ENCODE measurements around the gene ASB15.
A peak's percentile ranks its signal among the peaks of the same experiment; 100 is the strongest.

Gene ASB15

GRCh38 chr7:123612024-123612423 lies 10.4 kb downstream of the ASB15 start:
- POLR2A ChIA-PET, result no interaction called here
- no peak for DNase-seq (ENCODE audit: extremely low spot score)
- CTCF ChIA-PET, result no interaction called here
- TF ChIP-seq ELF4 (IDR thresholded peaks at IDR 0.05), result no peak
- TF ChIP-seq CTBP1 (IDR thresholded peaks at IDR 0.05; ENCODE audit: borderline replicate concordance), result no peak
- TF ChIP-seq ARNT (IDR thresholded peaks at IDR 0.05), result no peak
- TF ChIP-seq LEF1 (IDR thresholded peaks at IDR 0.05; ENCODE audit: borderline replicate concordance), result no peak
- TF ChIP-seq L3MBTL2 (conservative IDR thresholded peaks at IDR 0.05), result no peak
- TF ChIP-seq BHLHE40 (IDR thresholded peaks at IDR 0.05; ENCODE audit: borderline replicate concordance), result no peak
- no peak for TF ChIP-seq SP1 (IDR thresholded peaks at IDR 0.05)
- TF ChIP-seq NFRKB (IDR thresholded peaks at IDR 0.05), result no peak
- TF ChIP-seq, protein P1, sequence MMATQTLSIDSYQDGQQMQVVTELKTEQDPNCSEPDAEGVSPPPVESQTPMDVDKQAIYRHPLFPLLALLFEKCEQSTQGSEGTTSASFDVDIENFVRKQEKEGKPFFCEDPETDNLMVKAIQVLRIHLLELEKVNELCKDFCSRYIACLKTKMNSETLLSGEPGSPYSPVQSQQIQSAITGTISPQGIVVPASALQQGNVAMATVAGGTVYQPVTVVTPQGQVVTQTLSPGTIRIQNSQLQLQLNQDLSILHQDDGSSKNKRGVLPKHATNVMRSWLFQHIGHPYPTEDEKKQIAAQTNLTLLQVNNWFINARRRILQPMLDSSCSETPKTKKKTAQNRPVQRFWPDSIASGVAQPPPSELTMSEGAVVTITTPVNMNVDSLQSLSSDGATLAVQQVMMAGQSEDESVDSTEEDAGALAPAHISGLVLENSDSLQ (IDR thresholded peaks at IDR 0.05), result no peak
- TF ChIP-seq SUZ12 (IDR thresholded peaks at IDR 0.05), result no peak
- no peak for TF ChIP-seq FOXM1 (IDR thresholded peaks at IDR 0.05; ENCODE audit: borderline replicate concordance)
- no peak for TF ChIP-seq ZNF384 (IDR thresholded peaks at IDR 0.05)
- no peak for TF ChIP-seq FOXK2 (IDR thresholded peaks at IDR 0.05)
- no peak for TF ChIP-seq HDGF (IDR thresholded peaks at IDR 0.05; ENCODE audit: borderline replicate concordance)
- TF ChIP-seq TARDBP (IDR thresholded peaks at IDR 0.05), result no peak
- no peak for TF ChIP-seq FOXA1 (IDR thresholded peaks at IDR 0.05)

- TF ChIP-seq L3MBTL2 (conservative IDR thresholded peaks at IDR 0.05) (no peak), SUZ12 (IDR thresholded peaks at IDR 0.05) (no peak), FOXK2 (IDR thresholded peaks at IDR 0.05) (no peak), BHLHE40 (IDR thresholded peaks at IDR 0.05; ENCODE audit: borderline replicate concordance) (no peak), LEF1 (IDR thresholded peaks at IDR 0.05; ENCODE audit: borderline replicate concordance) (no peak), FOXM1 (IDR thresholded peaks at IDR 0.05; ENCODE audit: borderline replicate concordance) (no peak), TARDBP (IDR thresholded peaks at IDR 0.05) (no peak), CTBP1 (IDR thresholded peaks at IDR 0.05; ENCODE audit: borderline replicate concordance) (no peak), SP1 (IDR thresholded peaks at IDR 0.05) (no peak), NFRKB (IDR thresholded peaks at IDR 0.05) (no peak), ELF4 (IDR thresholded peaks at IDR 0.05) (no peak), ARNT (IDR thresholded peaks at IDR 0.05) (no peak), ZNF384 (IDR thresholded peaks at IDR 0.05) (no peak), FOXA1 (IDR thresholded peaks at IDR 0.05) (no peak), HDGF (IDR thresholded peaks at IDR 0.05; ENCODE audit: borderline replicate concordance) (no peak)
- CTCF ChIA-PET, result interaction anchor here (1.0 kb wide), 1 partner anchor 9 kb away, joined by 3 read pairs; no protein-coding TSS in a partner anchor
- DNase-seq (ENCODE audit: extremely low spot score), result no peak
- POLR2A ChIA-PET, result no interaction called here
Measured at GRCh38 chr7:123615344-123615743, 13.7 kb downstream of the ASB15 start.

GRCh38 chr7:123616223-123616622 lies 14.6 kb downstream of the ASB15 start:
- ChIA-PET POLR2A (no interaction called here), CTCF (no interaction called here)
- TF ChIP-seq FOXA1 (IDR thresholded peaks at IDR 0.05), result no peak
- TF ChIP-seq TARDBP (IDR thresholded peaks at IDR 0.05), result no peak
- TF ChIP-seq ARNT (IDR thresholded peaks at IDR 0.05), result no peak
- TF ChIP-seq L3MBTL2 (conservative IDR thresholded peaks at IDR 0.05), result no peak
- TF ChIP-seq FOXK2 (IDR thresholded peaks at IDR 0.05), result no peak
- no peak for TF ChIP-seq SUZ12 (IDR thresholded peaks at IDR 0.05)
- no peak for TF ChIP-seq HDGF (IDR thresholded peaks at IDR 0.05; ENCODE audit: borderline replicate concordance)
- no peak for TF ChIP-seq LEF1 (IDR thresholded peaks at IDR 0.05; ENCODE audit: borderline replicate concordance)
- TF ChIP-seq CTBP1 (IDR thresholded peaks at IDR 0.05; ENCODE audit: borderline replicate concordance), result no peak
- TF ChIP-seq BHLHE40 (IDR thresholded peaks at IDR 0.05; ENCODE audit: borderline replicate concordance), result no peak
- no peak for DNase-seq (ENCODE audit: extremely low spot score)

GRCh38 chr7:123621707-123622106 lies 20.1 kb downstream of the ASB15 start:
- ChIA-PET POLR2A (no interaction called here), CTCF (no interaction called here)
- no peak for TF ChIP-seq NFRKB (IDR thresholded peaks at IDR 0.05)
- no peak for TF ChIP-seq ARNT (IDR thresholded peaks at IDR 0.05)
- TF ChIP-seq FOXM1 (IDR thresholded peaks at IDR 0.05; ENCODE audit: borderline replicate concordance), result no peak
- TF ChIP-seq FOXK2 (IDR thresholded peaks at IDR 0.05), result no peak
- no peak for TF ChIP-seq L3MBTL2 (conservative IDR thresholded peaks at IDR 0.05)
- no peak for TF ChIP-seq TARDBP (IDR thresholded peaks at IDR 0.05)
- no peak for TF ChIP-seq CTBP1 (IDR thresholded peaks at IDR 0.05; ENCODE audit: borderline replicate concordance)
- no peak for TF ChIP-seq LEF1 (IDR thresholded peaks at IDR 0.05; ENCODE audit: borderline replicate concordance)
- no peak for TF ChIP-seq BHLHE40 (IDR thresholded peaks at IDR 0.05; ENCODE audit: borderline replicate concordance)
- no peak for TF ChIP-seq ELF4 (IDR thresholded peaks at IDR 0.05)
- no peak for TF ChIP-seq HDGF (IDR thresholded peaks at IDR 0.05; ENCODE audit: borderline replicate concordance)
- TF ChIP-seq, protein P1 (IDR thresholded peaks at IDR 0.05), result no peak
- no peak for TF ChIP-seq ZNF384 (IDR thresholded peaks at IDR 0.05)
- no peak for TF ChIP-seq SUZ12 (IDR thresholded peaks at IDR 0.05)
- TF ChIP-seq FOXA1 (IDR thresholded peaks at IDR 0.05), result no peak
- no peak for TF ChIP-seq SP1 (IDR thresholded peaks at IDR 0.05)
- no peak for DNase-seq (ENCODE audit: extremely low spot score)

DNA sequence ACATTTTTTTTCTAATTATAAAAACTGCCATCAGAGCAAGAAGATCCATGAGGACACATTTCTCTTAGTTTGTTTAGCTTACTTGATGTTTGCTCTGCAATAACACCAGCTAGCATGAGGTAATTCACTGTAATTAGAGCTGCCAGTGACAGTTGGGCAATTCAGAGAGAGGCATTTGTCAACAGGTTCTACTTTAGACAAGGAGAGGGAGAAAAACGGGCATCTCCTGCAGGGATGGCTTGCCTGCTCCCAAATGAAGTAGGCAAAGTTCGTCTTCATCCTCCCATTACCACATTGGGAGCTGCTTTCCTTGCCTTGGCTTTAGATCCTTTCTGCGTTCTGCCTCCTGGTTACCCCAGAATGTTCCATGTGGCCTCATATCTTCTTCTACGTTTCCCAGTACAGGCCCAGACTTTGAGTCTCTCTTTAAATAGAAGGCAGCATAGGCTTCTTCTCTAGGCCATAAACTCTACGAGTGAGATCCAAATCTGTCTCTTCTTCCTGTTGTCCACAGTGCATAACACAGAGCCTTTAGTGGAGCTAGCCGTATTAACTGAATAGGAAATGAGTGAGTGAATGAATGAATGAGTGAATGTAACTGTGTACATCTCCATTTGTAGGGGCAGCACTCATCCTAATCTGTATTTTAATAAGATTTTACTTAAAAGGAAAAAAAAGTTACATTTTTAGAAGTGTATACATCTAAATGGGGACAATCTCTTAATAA lies 21.2 kb downstream of the ASB15 start:
- CTCF ChIA-PET, result interaction anchor here (0.8 to 1.4 kb wide), 2 partner anchors 248 to 250 kb away, joined by 3 to 7 read pairs; no protein-coding TSS in a partner anchor
- POLR2A ChIA-PET, result no interaction called here
- no peak for DNase-seq (ENCODE audit: extremely low spot score)
- TF ChIP-seq, protein P1 (IDR thresholded peaks at IDR 0.05), result peak; percentile 29; the same call in 1 of the 2 replicates
- TF ChIP-seq FOXA1 (IDR thresholded peaks at IDR 0.05) (no peak), ZNF384 (IDR thresholded peaks at IDR 0.05) (no peak), HDGF (IDR thresholded peaks at IDR 0.05; ENCODE audit: borderline replicate concordance) (no peak)

Measured in HEK293T (cell line).